ENCODE measurements around the gene FARS2.

Gene FARS2

GRCh38 chr6:5422321-5422915 is 161.1 kb downstream of the FARS2 start:
- no peak overlapping the region for H4K8ac ChIP-seq (ENCODE audit: low read depth, low read length)
- H3K79me1 ChIP-seq (ENCODE audit: low read length) = no peaks in the 10 kb centered on the region
- H3K4me1 ChIP-seq (ENCODE audit: control insufficient read depth, low read depth, low read length) = no peaks in the 10 kb centered on the region
- H3K56ac ChIP-seq (ENCODE audit: low read length) = no peak overlapping the region
- no peak overlapping the region for H3K23ac ChIP-seq (ENCODE audit: low read length)
- no peak overlapping the region for H3K4me2 ChIP-seq (ENCODE audit: low read length)
- no peak overlapping the region for H3K4me3 ChIP-seq (ENCODE audit: low read length)
- no peak overlapping the region for H2BK5ac ChIP-seq (ENCODE audit: low read length)
- no peak overlapping the region for H3K18ac ChIP-seq (ENCODE audit: low read length)
- no peak overlapping the region for H2BK120ac ChIP-seq (ENCODE audit: low read depth, low read length)
- peak; percentile 72 for DNase-seq
- no peak overlapping the region for H2BK15ac ChIP-seq (replicated peaks; ENCODE audit: low read depth)
- no CpG with 5 or more reads among the region's 5 CpGs for WGBS (ENCODE audit: extremely low coverage, insufficient coverage, low lambda C conversion rate)
- H2AK5ac ChIP-seq (ENCODE audit: low read length) = no peak overlapping the region
- no peaks in the 10 kb centered on the region for H3K27me3 ChIP-seq (ENCODE audit: insufficient read depth, low read length, poor library complexity)
- H3K27ac ChIP-seq (ENCODE audit: low read depth, low read length) = no peak overlapping the region
- H3K36me3 ChIP-seq (ENCODE audit: control insufficient read depth, insufficient read depth, low read length) = no peaks in the 10 kb centered on the region
- H3K4ac ChIP-seq (ENCODE audit: low read depth, low read length) = no peak overlapping the region
- no peak overlapping the region for H3K9ac ChIP-seq (ENCODE audit: low read length)
- H4K5ac ChIP-seq (ENCODE audit: low read length) = no peak overlapping the region
- no peaks in the 10 kb centered on the region for H3K79me2 ChIP-seq (ENCODE audit: control insufficient read depth, insufficient read depth, low read length)

- no CpG with 5 or more reads among the region's 4 CpGs for WGBS (ENCODE audit: extremely low coverage, insufficient coverage, low lambda C conversion rate)
- DNase-seq = no peak
- Histone ChIP-seq H3K23ac (ENCODE audit: low read length) (no peak overlapping the region), H3K36me3 (ENCODE audit: control insufficient read depth, insufficient read depth, low read length) (no peaks in the 10 kb centered on the region), H3K79me2 (ENCODE audit: control insufficient read depth, insufficient read depth, low read length) (no peaks in the 10 kb centered on the region), H3K56ac (ENCODE audit: low read length) (no peak overlapping the region), H3K18ac (ENCODE audit: low read length) (no peak overlapping the region), H3K9ac (ENCODE audit: low read length) (no peak overlapping the region), H2BK15ac (replicated peaks; ENCODE audit: low read depth) (no peak overlapping the region), H2BK120ac (ENCODE audit: low read depth, low read length) (no peak overlapping the region), H3K4me2 (ENCODE audit: low read length) (no peak overlapping the region), H3K4me3 (ENCODE audit: low read length) (no peak overlapping the region), H3K27ac (ENCODE audit: low read depth, low read length) (no peak overlapping the region), H3K4me1 (ENCODE audit: control insufficient read depth, low read depth, low read length) (no peaks in the 10 kb centered on the region), H4K8ac (ENCODE audit: low read depth, low read length) (no peak overlapping the region), H4K5ac (ENCODE audit: low read length) (no peak overlapping the region), H3K27me3 (ENCODE audit: insufficient read depth, low read length, poor library complexity) (no peaks in the 10 kb centered on the region), H2AK5ac (ENCODE audit: low read length) (no peak overlapping the region), H3K4ac (ENCODE audit: low read depth, low read length) (no peak overlapping the region), H3K79me1 (ENCODE audit: low read length) (no peaks in the 10 kb centered on the region), H2BK5ac (ENCODE audit: low read length) (no peak overlapping the region)
Measured at GRCh38 chr6:5423251-5423650, 161.9 kb downstream of the FARS2 start.

GRCh38 chr6:5424726-5425125 is 163.4 kb downstream of the FARS2 start:
- H3K79me1 ChIP-seq (ENCODE audit: low read length) = no peaks in the 10 kb centered on the region
- no CpG with 5 or more reads among the region's 6 CpGs for WGBS (ENCODE audit: extremely low coverage, insufficient coverage, low lambda C conversion rate)
- no peak overlapping the region for H3K4me2 ChIP-seq (ENCODE audit: low read length)
- no peak overlapping the region for H3K4me3 ChIP-seq (ENCODE audit: low read length)
- H3K4me1 ChIP-seq (ENCODE audit: control insufficient read depth, low read depth, low read length) = no peaks in the 10 kb centered on the region
- no peak overlapping the region for H3K27ac ChIP-seq (ENCODE audit: low read depth, low read length)
- no peak overlapping the region for H4K8ac ChIP-seq (ENCODE audit: low read depth, low read length)
- no peak overlapping the region for H3K9ac ChIP-seq (ENCODE audit: low read length)
- DNase-seq = no peak
- H3K79me2 ChIP-seq (ENCODE audit: control insufficient read depth, insufficient read depth, low read length) = no peaks in the 10 kb centered on the region
- no peak overlapping the region for H2AK5ac ChIP-seq (ENCODE audit: low read length)
- H3K4ac ChIP-seq (ENCODE audit: low read depth, low read length) = no peak overlapping the region
- H2BK120ac ChIP-seq (ENCODE audit: low read depth, low read length) = no peak overlapping the region
- no peak overlapping the region for H3K18ac ChIP-seq (ENCODE audit: low read length)
- no peak overlapping the region for H3K56ac ChIP-seq (ENCODE audit: low read length)
- H4K5ac ChIP-seq (ENCODE audit: low read length) = no peak overlapping the region
- no peak overlapping the region for H2BK5ac ChIP-seq (ENCODE audit: low read length)
- no peaks in the 10 kb centered on the region for H3K27me3 ChIP-seq (ENCODE audit: insufficient read depth, low read length, poor library complexity)
- no peak overlapping the region for H2BK15ac ChIP-seq (replicated peaks; ENCODE audit: low read depth)
- no peak overlapping the region for H3K23ac ChIP-seq (ENCODE audit: low read length)
- no peaks in the 10 kb centered on the region for H3K36me3 ChIP-seq (ENCODE audit: control insufficient read depth, insufficient read depth, low read length)

GRCh38 chr6:5425267-5425666 is 164.0 kb downstream of the FARS2 start:
- Histone ChIP-seq H3K79me1 (ENCODE audit: low read length) (no peaks in the 10 kb centered on the region), H3K36me3 (ENCODE audit: control insufficient read depth, insufficient read depth, low read length) (no peaks in the 10 kb centered on the region), H4K5ac (ENCODE audit: low read length) (no peak overlapping the region), H3K4me1 (ENCODE audit: control insufficient read depth, low read depth, low read length) (no peaks in the 10 kb centered on the region), H4K8ac (ENCODE audit: low read depth, low read length) (no peak overlapping the region), H3K27ac (ENCODE audit: low read depth, low read length) (no peak overlapping the region), H3K79me2 (ENCODE audit: control insufficient read depth, insufficient read depth, low read length) (no peaks in the 10 kb centered on the region), H3K18ac (ENCODE audit: low read length) (no peak overlapping the region), H3K56ac (ENCODE audit: low read length) (no peak overlapping the region), H3K23ac (ENCODE audit: low read length) (no peak overlapping the region), H2BK5ac (ENCODE audit: low read length) (no peak overlapping the region), H3K4me2 (ENCODE audit: low read length) (no peak overlapping the region), H2BK15ac (replicated peaks; ENCODE audit: low read depth) (no peak overlapping the region), H2BK120ac (ENCODE audit: low read depth, low read length) (no peak overlapping the region), H3K9ac (ENCODE audit: low read length) (no peak overlapping the region), H3K4me3 (ENCODE audit: low read length) (no peak overlapping the region), H3K4ac (ENCODE audit: low read depth, low read length) (no peak overlapping the region), H3K27me3 (ENCODE audit: insufficient read depth, low read length, poor library complexity) (no peaks in the 10 kb centered on the region), H2AK5ac (ENCODE audit: low read length) (no peak overlapping the region)
- DNase-seq = no peak
- no CpG with 5 or more reads among the region's 7 CpGs for WGBS (ENCODE audit: extremely low coverage, insufficient coverage, low lambda C conversion rate)

GRCh38 chr6:5425797-5426196 is 164.5 kb downstream of the FARS2 start:
- Histone ChIP-seq H3K4me1 (ENCODE audit: control insufficient read depth, low read depth, low read length) (no peaks in the 10 kb centered on the region), H3K79me2 (ENCODE audit: control insufficient read depth, insufficient read depth, low read length) (no peaks in the 10 kb centered on the region)

GRCh38 chr6:5427586-5427985 is 166.3 kb downstream of the FARS2 start:
- H3K9ac ChIP-seq (ENCODE audit: low read length) = no peak overlapping the region
- H2BK5ac ChIP-seq (ENCODE audit: low read length) = no peak overlapping the region
- H3K4me3 ChIP-seq (ENCODE audit: low read length) = no peak overlapping the region
- no peaks in the 10 kb centered on the region for H3K36me3 ChIP-seq (ENCODE audit: control insufficient read depth, insufficient read depth, low read length)
- WGBS (ENCODE audit: extremely low coverage, insufficient coverage, low lambda C conversion rate) = no CpG with 5 or more reads among the region's 5 CpGs
- no peaks in the 10 kb centered on the region for H3K79me2 ChIP-seq (ENCODE audit: control insufficient read depth, insufficient read depth, low read length)
- H3K27ac ChIP-seq (ENCODE audit: low read depth, low read length) = no peak overlapping the region
- H3K4ac ChIP-seq (ENCODE audit: low read depth, low read length) = no peak overlapping the region
- DNase-seq = no peak
- H3K4me1 ChIP-seq (ENCODE audit: control insufficient read depth, low read depth, low read length) = peaks cover 2% of the 10 kb centered on the region
- H4K5ac ChIP-seq (ENCODE audit: low read length) = no peak overlapping the region
- H3K18ac ChIP-seq (ENCODE audit: low read length) = no peak overlapping the region
- H3K4me2 ChIP-seq (ENCODE audit: low read length) = no peak overlapping the region
- H4K8ac ChIP-seq (ENCODE audit: low read depth, low read length) = no peak overlapping the region
- H2BK15ac ChIP-seq (replicated peaks; ENCODE audit: low read depth) = no peak overlapping the region
- H3K79me1 ChIP-seq (ENCODE audit: low read length) = no peaks in the 10 kb centered on the region
- no peaks in the 10 kb centered on the region for H3K27me3 ChIP-seq (ENCODE audit: insufficient read depth, low read length, poor library complexity)
- no peak overlapping the region for H2BK120ac ChIP-seq (ENCODE audit: low read depth, low read length)
- no peak overlapping the region for H3K23ac ChIP-seq (ENCODE audit: low read length)
- H2AK5ac ChIP-seq (ENCODE audit: low read length) = no peak overlapping the region
- H3K56ac ChIP-seq (ENCODE audit: low read length) = no peak overlapping the region

More at GRCh38 chr6:5425797-5426196, 164.5 kb downstream of the FARS2 start:
- Histone ChIP-seq H2BK15ac (replicated peaks; ENCODE audit: low read depth) (no peak overlapping the region), H3K23ac (ENCODE audit: low read length) (no peak overlapping the region), H2AK5ac (ENCODE audit: low read length) (no peak overlapping the region), H3K4ac (ENCODE audit: low read depth, low read length) (no peak overlapping the region), H3K4me3 (ENCODE audit: low read length) (no peak overlapping the region), H3K27ac (ENCODE audit: low read depth, low read length) (no peak overlapping the region), H3K36me3 (ENCODE audit: control insufficient read depth, insufficient read depth, low read length) (no peaks in the 10 kb centered on the region), H2BK120ac (ENCODE audit: low read depth, low read length) (no peak overlapping the region), H3K4me2 (ENCODE audit: low read length) (no peak overlapping the region), H3K56ac (ENCODE audit: low read length) (no peak overlapping the region), H3K9ac (ENCODE audit: low read length) (no peak overlapping the region), H3K79me1 (ENCODE audit: low read length) (no peaks in the 10 kb centered on the region), H3K18ac (ENCODE audit: low read length) (no peak overlapping the region), H3K27me3 (ENCODE audit: insufficient read depth, low read length, poor library complexity) (no peaks in the 10 kb centered on the region), H2BK5ac (ENCODE audit: low read length) (no peak overlapping the region), H4K8ac (ENCODE audit: low read depth, low read length) (no peak overlapping the region), H4K5ac (ENCODE audit: low read length) (no peak overlapping the region)
- DNase-seq = no peak
- WGBS (ENCODE audit: extremely low coverage, insufficient coverage, low lambda C conversion rate) = no CpG with 5 or more reads among the region's 4 CpGs

Measured in mesendoderm (in vitro differentiated cells).